Mesothelial cell of epicardium (in vitro differentiated cells): ENCODE results near the gene COL27A1. TPM values are rescaled to one million over a fixed set of nuclear protein-coding genes. Genes with fewer than 3 reads are reported as not detected.

Source experiments
- DNase-seq, 2 experiments: peaks; one replicate each; pipeline ENCODE4 v3.0.0; 2021; ENCODE audit warnings: low spot score in 2 of 2; ENCODE audit not compliant: unreplicated experiment in 2 of 2
- H3K27ac Mint-ChIP-seq: 2 replicates; pipeline ENCODE4 v1.8.0; 2021; ENCODE audit warnings: mixed read lengths
- H3K27me3 Mint-ChIP-seq: 2 replicates; pipeline ENCODE4 v1.8.0; 2021; ENCODE audit warnings: low read depth, mixed read lengths
- H3K36me3 Mint-ChIP-seq: 2 replicates; pipeline ENCODE4 v1.8.0; 2021; ENCODE audit warnings: mixed read lengths
- H3K4me1 Mint-ChIP-seq: 2 replicates; pipeline ENCODE4 v1.8.0; 2021; ENCODE audit warnings: mixed read lengths
- H3K4me3 Mint-ChIP-seq: 2 replicates; pipeline ENCODE4 v1.8.0; 2021; ENCODE audit warnings: mild to moderate bottlenecking, moderate library complexity, mixed read lengths
- H3K9me3 Mint-ChIP-seq: 2 replicates; pipeline ENCODE4 v1.8.0; 2021; ENCODE audit warnings: mixed read lengths
- total RNA-seq: library from RNA; stranded (reverse); gene quantifications from 3 replicates; pipeline ENCODE4 v1.2.1, GENCODE V29; 2021
- TF ChIP-seq, protein P1 (sequence below): fragments of 200-600 bp; sonication (generic); IDR thresholded peaks from one replicate; pipeline ENCODE4 v1.5.0; 2021; ENCODE audit warnings: antibody characterized with exemption; ENCODE audit not compliant: unreplicated experiment

The COL27A1 gene
- total RNA-seq, 1 donor from 2014 or later: 138 TPM

DNA sequence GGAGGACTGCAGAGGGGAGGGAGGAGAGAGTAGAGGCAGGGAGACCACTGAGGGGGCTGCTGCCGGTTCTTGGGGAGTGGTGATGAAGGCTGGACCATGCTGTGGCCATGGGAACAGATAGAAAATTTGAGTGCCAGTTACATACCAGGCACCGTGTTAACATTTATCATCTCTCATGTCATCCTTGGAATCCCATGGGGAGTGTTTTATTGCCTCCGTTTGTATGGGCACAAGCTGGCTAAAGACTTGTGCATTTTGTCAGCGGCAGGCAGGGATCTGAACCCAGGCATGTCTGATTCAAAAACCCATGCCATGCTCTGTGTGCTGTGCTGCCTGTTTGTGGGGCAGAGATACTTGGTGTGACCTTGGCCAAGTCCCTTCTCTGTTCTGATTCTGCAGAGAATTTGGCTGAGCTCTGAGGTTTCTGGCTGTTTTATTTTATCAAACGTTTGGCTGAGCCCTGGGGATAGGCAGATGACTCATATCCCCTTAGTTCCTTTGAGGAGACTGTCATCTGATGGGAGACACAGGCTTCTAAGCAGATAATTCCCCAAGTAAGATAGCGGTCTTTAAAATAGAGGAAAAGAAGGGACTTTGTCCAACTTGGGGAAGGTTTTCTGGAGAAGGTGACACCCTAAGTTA lies 22.2 kb downstream of the COL27A1 start:
- peak overlapping the region; percentile 79 for H3K27ac Mint-ChIP-seq
- no peaks in the 10 kb centered on the region for H3K9me3 Mint-ChIP-seq
- DNase-seq: no peak
- peaks cover 44% of the 10 kb centered on the region for H3K4me1 Mint-ChIP-seq
- TF ChIP-seq, protein P1, sequence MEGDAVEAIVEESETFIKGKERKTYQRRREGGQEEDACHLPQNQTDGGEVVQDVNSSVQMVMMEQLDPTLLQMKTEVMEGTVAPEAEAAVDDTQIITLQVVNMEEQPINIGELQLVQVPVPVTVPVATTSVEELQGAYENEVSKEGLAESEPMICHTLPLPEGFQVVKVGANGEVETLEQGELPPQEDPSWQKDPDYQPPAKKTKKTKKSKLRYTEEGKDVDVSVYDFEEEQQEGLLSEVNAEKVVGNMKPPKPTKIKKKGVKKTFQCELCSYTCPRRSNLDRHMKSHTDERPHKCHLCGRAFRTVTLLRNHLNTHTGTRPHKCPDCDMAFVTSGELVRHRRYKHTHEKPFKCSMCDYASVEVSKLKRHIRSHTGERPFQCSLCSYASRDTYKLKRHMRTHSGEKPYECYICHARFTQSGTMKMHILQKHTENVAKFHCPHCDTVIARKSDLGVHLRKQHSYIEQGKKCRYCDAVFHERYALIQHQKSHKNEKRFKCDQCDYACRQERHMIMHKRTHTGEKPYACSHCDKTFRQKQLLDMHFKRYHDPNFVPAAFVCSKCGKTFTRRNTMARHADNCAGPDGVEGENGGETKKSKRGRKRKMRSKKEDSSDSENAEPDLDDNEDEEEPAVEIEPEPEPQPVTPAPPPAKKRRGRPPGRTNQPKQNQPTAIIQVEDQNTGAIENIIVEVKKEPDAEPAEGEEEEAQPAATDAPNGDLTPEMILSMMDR: no peak
- no peak overlapping the region for H3K4me3 Mint-ChIP-seq
- no peaks in the 10 kb centered on the region for H3K27me3 Mint-ChIP-seq
- H3K36me3 Mint-ChIP-seq: peaks cover 2% of the 10 kb centered on the region

- H3K36me3 Mint-ChIP-seq: no peaks in the 10 kb centered on the region
- TF ChIP-seq, protein P1: no peak
- DNase-seq: no peak
- H3K4me3 Mint-ChIP-seq: no peak overlapping the region
- no peaks in the 10 kb centered on the region for H3K27me3 Mint-ChIP-seq
- H3K4me1 Mint-ChIP-seq: peaks cover 40% of the 10 kb centered on the region
- no peak overlapping the region for H3K27ac Mint-ChIP-seq
- H3K9me3 Mint-ChIP-seq: no peaks in the 10 kb centered on the region
Measured at GRCh38 chr9:114178076-114178475, 22.7 kb downstream of the COL27A1 start.

GRCh38 chr9:114178756-114179450 lies 23.6 kb downstream of the COL27A1 start:
- H3K36me3 Mint-ChIP-seq: peaks cover 1% of the 10 kb centered on the region
- peak overlapping the region; percentile 4 for H3K27ac Mint-ChIP-seq
- peaks cover 44% of the 10 kb centered on the region for H3K4me1 Mint-ChIP-seq
- no peak for DNase-seq
- no peak overlapping the region for H3K4me3 Mint-ChIP-seq
- no peaks in the 10 kb centered on the region for H3K27me3 Mint-ChIP-seq
- TF ChIP-seq, protein P1: no peak
- H3K9me3 Mint-ChIP-seq: no peaks in the 10 kb centered on the region

GRCh38 chr9:114179516-114179915 lies 24.2 kb downstream of the COL27A1 start:
- Mint-ChIP-seq H3K4me3 (no peak overlapping the region), H3K9me3 (no peaks in the 10 kb centered on the region), H3K27ac (peak overlapping the region; percentile 4), H3K36me3 (peaks cover 1% of the 10 kb centered on the region), H3K27me3 (no peaks in the 10 kb centered on the region), H3K4me1 (peaks cover 45% of the 10 kb centered on the region)
- no peak for DNase-seq
- TF ChIP-seq, protein P1: no peak

- TF ChIP-seq, protein P1: no peak
- H3K27ac Mint-ChIP-seq: peak overlapping the region; percentile 91
- H3K36me3 Mint-ChIP-seq: peaks cover 1% of the 10 kb centered on the region
- H3K4me3 Mint-ChIP-seq: no peak overlapping the region
- H3K4me1 Mint-ChIP-seq: peaks cover 41% of the 10 kb centered on the region
- no peaks in the 10 kb centered on the region for H3K27me3 Mint-ChIP-seq
- H3K9me3 Mint-ChIP-seq: no peaks in the 10 kb centered on the region
- no peak for DNase-seq
Measured at GRCh38 chr9:114180696-114181606, 25.6 kb downstream of the COL27A1 start.
